HG03442 (cell line): ENCODE results near the gene KLC3.
"Not testable (repeated sequence)": the region's sequence is repeated elsewhere in the genome, so short reads cannot be mapped to it uniquely, and the experiment has no call there.

Experiments
- ATAC-seq: cut with Tn5 transposase; IDR thresholded peaks from one replicate; pipeline ENCODE4 v1.9.1; 2021; ENCODE audit warnings: mild to moderate bottlenecking, moderate library complexity; ENCODE audit not compliant: unreplicated experiment

Gene KLC3

DNA sequence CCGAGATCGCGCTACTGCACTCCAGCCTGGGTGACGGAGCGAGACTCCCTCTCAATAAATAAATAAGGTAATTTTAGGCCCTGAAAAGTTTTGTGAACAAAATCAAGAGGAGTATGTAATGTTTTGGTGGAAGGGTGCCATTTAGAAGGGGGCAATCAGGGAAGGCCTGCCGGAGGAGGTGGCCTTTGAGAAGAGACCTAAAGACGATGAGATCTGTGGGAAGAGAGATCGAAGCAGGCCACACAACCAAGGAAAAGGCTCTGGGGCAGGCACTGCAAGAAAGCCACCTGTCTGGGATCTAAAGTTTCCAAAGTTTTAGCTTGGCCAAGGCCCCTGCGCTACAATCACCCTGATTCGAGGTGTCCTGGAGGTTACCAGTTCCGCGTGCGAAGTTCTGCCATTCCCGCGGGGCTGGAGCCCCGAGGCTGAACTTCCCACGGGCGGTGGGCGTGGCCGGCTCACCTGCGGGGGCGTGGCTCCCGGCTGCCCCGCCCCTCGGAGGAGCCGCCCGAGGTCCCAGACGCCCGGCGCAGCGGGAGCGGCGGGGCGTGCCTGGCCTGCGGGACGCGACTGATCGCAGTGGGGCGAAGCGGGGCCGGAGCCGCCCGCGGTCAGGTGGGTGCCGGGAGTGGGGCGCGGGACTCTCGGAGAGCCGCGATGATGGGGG, at the start of gene KLC3:
Gene KLC3, plus strand, starts transcription at position 519 of the 667 bp plus-strand sequence. CDS start 4,792 bp downstream, outside the sequence.
- no peak for ATAC-seq

DNA sequence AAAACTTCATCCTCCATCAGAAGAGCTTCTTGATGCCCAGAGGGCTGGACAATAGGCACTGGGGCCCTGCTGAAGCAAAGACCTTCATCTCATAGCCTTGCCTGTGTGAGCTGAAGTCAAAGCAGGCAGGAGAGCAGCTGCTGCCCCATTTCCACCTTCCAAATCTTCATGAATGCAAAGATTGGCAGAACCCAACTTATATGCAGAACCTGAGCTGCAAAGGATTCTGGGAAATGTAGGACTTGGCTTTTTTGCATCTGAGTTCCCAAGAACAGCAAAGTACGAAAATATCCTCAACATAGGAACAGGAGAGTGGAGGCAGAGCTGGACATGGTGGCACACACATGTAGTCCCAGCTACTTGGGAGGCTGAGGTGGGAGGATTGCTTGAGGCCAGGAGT, 48.7 kb upstream of the KLC3 start:
- ATAC-seq: no peak

DNA sequence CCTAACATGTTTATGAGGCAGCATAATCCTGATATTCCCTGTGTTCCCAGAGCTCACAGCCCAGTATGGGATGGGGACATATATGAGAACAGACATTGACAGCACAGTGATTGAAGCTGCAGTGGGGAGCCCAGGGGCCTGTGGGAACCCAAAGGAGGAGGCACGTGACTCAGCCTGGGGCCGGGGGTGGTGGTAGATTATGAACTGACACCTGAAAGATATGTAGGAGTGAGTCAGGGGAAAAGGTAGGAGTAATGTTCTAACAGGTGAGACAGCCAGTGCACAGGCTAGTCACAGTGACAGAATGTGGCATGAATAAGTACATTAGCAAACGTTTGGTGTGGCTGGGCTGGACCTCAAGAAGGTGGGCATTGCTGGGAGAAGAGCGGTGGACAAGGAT, 46.9 kb upstream of the KLC3 start:
- no peak for ATAC-seq

DNA sequence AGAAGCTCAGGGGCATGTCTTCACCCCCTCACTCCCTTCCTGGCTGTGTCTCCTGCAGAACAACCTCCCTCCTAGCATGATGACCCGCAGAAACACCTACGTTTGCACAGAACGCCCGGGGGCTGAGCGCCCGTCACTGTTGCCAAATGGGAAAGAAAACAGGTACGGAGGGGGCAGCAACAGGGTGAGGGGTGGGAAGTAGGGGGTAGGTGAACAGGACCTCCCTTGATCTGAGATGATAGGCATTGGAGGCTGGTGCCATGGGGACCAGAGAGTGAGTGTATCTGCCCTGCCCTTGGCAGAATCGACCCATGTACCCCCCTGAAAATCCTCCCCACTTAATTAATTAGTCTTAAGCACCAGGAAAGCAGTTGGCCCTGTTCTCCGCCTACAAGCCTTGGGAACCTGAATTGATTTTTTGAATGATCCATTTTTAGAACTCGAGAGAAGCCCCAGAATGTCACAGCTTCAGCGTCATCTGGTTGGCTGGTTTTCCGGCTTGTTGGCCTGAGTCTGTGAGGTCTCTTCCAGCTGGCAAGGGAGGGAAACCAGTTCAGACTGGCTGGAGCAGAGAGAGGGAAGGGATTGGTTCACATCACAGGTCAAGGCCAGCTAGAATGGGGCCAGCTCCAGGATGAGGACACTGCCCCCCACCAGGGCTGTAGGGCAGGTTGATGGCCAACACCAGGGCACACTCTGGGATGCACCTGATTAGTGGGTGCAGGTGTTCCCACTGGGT, 46.1 kb upstream of the KLC3 start:
- no peak for ATAC-seq

DNA sequence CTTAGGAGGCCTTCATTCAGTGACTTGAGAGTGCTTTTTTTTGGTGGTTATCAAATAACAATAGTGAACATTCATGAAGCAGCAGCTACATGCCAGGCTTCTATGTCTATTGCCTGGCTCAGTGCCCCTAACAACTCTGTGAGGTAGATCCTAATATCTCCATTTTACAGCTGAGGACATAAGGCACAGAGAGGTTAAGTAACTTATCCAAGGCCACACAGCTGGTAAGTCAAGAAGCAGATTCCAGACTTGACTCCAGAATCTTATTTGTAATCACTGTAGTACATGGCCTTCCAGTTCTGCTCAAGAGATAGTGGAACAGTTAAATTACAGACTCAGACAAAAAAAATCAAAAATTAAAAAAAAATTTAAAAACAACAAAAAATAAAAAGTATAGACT, 44.7 kb upstream of the KLC3 start:
- ATAC-seq: no peak

DNA sequence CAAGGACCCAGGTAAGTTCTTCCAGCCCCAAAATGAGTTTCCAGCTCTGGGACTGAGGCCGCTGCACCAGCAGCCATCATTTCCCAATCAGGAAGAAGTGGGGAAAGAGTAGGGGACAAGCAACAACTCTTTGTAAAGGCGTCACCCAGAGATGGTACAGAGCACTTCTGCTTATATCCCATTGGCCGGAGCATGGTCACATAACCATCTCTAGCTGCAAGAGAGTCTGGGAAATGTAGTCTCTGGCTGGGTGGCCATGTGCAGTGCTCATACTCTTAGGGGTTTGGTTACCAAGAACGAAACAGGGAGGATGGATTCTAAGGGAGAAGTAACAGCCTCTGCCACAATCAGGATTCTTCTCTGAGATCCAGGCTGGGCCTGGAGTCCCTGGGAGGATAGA, 44.2 kb upstream of the KLC3 start:
- ATAC-seq: no peak

DNA sequence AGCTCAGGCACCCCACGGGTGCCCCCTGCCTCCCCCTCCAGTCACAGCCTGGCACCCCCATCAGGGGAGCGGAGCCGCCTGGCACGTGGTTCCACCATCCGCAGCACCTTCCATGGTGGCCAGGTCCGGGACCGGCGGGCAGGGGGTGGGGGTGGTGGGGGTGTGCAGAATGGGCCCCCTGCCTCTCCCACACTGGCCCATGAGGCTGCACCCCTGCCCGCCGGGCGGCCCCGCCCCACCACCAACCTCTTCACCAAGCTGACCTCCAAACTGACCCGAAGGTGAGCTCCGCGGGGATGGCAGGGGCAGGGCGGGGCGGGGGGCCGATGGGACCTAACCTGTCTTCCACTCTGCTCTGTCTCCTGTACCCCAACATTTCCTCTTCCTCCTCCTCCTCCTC, 42.9 kb upstream of the KLC3 start:
- no peak for ATAC-seq

DNA sequence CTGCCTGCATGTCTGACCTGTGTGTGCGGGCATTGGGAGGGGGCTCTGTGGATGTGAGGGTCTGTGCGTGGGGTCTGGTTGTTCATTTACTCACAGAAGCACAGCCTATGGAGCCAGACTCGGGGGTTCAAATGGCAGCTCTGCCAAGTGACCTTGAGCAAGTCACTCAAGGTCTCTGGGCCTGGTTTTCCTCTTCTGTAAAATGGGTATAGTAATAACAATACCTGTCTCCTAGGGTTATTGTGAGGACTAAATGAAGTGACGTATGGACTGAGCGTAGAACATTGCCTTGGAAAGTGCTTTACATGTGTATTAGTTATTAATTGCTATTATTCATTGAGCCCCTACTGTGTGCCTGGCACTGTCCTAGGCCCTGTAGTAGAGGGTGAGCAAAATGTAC, 42.3 kb upstream of the KLC3 start:
- ATAC-seq: no peak

DNA sequence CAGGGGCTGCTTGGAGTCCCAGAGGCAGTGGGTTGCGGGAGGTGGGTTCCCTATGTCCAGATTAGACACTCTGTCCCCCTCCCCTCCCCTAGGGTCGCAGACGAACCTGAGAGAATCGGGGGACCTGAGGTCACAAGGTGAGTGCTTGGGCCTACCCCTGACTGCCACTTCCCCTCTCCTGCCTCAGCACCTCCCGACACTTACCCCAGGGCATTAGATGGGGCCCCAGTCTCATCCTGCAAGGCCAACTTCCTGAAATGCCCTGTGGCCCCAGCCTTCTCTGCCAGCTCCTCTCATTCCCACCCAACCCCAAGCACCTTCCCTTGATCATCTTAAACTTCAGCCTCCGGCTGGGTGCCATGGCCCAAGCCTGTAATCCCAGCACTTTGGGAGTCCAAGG, 40.8 kb upstream of the KLC3 start:
- ATAC-seq: no peak

DNA sequence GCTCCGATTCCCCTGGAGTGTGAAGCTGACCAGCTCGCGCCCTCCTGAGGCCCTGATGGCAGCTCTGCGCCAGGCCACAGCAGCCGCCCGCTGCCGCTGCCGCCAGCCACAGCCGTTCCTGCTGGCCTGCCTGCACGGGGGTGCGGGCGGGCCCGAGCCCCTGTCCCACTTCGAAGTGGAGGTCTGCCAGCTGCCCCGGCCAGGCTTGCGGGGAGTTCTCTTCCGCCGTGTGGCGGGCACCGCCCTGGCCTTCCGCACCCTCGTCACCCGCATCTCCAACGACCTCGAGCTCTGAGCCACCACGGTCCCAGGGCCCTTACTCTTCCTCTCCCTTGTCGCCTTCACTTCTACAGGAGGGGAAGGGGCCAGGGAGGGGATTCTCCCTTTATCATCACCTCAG, 38.1 kb upstream of the KLC3 start:
- no peak for ATAC-seq

DNA sequence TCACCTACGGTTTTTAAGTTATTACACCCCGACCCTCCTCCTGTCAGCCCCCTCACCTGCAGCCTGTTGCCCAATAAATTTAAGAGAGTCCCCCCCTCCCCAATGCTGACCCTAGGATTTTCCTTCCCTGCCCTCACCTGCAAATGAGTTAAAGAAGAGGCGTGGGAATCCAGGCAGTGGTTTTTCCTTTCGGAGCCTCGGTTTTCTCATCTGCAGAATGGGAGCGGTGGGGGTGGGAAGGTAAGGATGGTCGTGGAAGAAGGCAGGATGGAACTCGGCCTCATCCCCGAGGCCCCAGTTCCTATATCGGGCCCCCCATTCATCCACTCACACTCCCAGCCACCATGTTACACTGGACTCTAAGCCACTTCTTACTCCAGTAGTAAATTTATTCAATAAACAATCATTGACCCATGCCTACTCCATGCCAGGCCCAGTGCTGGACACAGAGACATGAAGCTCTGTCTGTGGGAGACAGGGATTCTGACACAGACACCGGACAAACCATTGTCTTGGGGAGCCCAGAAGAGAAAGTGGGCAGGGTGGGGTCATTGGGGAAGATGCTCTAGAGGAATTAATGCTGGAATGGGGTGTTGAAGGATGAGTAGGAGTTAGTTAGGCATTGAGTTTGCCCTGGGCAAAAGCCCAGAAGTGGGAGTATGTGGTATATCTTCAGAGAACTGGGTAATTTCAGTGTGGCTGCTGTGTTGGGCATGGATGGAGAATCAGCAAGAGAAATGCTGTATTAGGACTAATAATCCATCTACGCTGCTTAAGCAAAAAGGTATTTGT, 37.1 kb upstream of the KLC3 start:
- ATAC-seq: no peak

DNA sequence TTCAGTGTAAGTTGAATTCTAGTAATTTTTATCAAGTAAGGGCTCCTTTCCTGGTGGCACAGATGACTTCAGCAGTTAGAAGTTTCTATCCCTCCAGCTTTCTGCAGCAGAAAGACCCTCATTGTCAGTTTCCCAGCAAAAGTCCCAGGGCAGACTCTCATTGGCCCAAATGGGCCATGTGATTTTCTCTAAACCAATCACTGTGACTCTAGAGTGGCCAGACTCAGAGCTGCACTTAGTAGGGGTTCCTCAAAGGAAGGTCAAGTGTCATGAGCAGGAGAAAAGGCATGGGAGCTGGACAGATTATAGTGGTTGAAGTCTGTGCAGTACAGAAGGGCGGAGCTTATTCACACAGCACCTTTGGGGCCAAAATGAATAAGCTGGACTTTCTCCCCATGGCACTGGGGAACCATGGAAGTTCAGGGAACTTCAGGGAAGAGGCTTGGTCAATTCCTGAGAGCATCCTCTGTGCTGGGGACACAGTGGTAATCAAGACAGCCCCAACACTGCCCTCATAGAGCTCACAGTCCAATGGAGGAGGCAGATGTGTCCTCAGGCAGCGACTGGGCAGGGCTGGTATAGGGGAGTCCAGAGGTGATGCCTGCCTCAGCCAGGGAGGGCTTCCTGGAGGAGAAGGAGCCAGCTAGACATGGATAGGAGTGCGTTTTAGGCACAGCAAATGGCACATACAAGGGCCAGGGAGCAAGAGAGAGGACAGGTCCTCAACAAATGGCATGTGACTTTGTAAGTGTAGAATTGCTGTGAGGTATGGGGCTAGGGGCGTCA, 36.2 kb upstream of the KLC3 start:
- ATAC-seq: no peak

DNA sequence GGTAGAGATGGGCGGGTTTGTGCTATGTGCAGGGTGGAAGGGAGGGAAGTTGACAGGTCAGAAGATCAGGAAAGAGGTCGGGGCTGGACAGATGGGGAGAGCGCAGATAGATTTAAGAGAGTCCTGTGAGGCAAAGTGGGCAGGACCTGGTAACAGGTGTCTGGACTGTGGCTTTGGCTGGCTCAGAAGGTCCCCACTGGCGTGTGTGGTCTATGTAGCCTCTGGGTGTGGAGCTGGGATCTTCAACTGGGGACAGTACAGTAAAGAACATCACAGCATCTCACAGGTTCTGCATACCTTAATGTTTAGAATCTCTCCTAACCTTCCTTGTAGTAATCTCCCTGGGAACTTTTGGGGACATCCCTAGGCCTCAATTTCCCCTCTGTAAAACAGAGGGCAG, 35.5 kb upstream of the KLC3 start:
- ATAC-seq: no peak

DNA sequence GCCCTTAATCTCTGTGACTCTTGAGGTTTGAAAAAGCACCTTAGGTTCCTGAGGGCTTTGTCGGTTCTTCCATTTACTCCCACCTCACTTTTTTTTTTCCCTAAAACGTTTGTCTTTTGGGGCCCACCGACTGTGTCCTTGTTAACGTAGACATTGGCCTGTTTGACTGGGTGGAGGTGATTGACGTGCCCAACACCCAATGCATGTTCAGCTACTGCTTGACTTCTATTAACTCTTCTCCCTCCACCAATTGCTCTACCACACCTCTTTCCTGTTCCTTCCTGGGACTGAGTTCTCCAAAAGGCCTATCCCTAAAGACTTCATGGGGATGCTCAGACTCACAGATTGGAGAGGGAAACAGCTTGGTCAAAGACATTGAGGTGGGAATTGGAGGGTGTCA, 35.1 kb upstream of the KLC3 start:
- ATAC-seq: no peak

DNA sequence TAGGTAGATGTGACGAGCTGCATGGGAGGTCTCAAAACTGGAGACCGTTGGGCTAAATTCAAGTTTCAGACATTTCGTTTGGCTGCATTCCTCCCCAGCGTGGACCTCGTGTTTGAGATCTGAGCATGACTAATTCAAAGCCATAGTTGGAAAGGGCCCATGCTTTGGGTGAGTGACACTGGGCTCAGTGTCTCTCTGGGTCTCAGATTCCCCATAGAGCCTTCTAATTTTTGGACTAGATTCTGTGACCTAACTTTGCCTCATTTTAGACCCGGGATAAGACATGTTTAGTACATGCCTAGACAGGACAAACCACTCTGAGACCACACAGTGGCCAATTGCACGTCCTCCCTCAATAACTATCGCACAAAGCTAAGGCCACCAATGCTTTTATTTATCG, 34.5 kb upstream of the KLC3 start:
- no peak for ATAC-seq

DNA sequence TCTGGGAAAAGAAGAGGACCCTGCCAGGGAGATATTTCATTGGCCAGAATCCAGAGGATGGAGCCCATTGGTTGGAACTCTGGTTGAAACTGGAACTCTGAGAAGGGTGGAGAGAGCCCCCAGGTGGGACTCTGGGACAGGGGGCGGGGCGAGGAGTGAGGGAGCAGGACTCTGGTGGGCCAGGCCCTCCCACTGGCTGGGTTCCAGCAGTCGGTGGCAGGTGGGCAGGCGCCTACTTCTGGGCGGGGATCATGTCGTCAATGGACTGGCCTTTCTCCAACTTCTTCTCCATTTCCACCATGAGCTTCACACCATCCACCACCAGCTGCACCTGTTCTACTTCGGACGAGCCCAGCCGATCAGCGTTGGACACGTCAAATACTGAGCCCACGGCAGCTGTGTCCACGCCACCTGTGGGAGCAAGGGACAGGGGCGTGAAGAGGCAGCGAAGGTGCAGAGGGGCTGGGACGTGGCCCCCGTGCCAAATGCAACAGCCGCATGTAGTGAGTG, 34.0 kb upstream of the KLC3 start:
- ATAC-seq: no peak

DNA sequence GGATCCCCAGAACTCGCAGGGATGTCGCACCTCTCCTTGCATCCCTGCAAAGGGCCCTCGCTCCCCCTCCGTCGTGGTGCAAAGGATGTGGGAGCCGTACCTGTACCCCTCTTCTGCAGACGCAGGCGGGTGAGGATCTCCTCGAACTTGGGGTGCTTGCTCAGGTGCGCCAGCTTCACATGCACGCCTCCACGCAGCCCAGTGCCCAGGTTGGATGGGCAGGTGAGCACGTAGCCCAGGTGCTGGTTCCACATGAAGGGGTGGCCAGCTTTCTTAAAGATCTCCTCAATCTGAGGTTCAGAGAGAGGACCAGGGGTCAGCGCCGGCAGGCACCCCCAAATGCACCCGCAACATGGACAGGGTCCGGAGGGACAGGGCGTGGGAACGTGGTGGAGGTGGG, 33.2 kb upstream of the KLC3 start:
- no peak for ATAC-seq

DNA sequence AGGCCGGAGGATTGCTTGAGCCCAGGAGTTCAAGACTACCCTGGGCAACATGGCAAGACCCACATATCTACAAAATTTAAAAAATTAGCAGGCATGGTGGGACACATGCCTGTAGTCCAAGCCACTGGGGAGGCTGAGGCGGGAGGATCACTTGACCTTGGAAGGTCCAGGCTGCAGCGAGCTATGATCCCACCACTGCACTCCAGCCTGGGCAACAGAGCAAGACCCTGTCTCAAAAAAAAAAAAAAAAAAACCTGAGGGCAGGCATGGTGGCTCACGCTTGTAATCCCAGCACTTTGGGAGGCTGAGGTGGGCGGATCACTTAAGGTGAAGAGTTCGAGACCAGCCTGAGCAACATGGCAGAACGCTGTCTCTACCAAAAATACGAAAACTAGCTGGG, 31.2 kb upstream of the KLC3 start:
- ATAC-seq: not testable (repeated sequence)

DNA sequence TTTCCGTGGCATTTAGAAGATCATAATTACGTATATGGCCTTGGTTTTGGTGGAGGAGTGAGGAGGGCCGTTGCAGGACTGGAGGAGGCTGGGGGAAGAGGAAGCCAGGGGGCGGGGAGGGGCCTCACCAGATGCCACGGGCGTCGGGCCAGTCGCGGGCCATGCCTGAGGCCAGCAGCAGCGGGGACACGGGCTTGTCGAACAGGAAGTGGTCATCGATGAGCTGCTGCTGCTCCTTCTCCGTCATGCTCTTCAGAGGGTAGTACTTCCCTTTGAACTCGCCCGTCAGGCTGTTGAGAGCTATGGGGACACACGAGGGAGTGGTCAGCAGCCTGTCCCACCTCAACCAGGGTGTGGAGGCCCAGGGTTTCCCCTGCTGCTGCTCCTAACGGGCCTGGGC, 28.9 kb upstream of the KLC3 start:
- no peak for ATAC-seq

DNA sequence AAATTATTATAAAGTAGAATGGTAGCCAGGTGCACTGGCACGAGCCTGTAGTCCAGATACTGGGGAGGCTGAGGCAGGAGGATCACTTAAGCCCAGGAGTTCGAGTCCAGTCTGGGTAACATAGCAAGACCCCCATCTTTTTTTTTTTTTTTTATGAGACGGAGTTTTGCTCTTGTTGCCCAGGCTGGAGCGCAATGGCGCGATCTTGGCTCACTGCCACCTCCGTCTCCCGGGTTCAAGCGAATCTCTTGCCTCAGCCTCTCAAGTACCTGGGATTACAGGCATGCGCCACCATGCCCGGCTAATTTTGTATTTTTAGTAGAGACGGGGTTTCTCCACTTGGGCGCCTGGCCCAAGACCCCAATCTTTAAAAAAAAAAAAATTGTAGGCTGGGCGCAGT, 28.3 kb upstream of the KLC3 start:
- ATAC-seq: not testable (repeated sequence)

DNA sequence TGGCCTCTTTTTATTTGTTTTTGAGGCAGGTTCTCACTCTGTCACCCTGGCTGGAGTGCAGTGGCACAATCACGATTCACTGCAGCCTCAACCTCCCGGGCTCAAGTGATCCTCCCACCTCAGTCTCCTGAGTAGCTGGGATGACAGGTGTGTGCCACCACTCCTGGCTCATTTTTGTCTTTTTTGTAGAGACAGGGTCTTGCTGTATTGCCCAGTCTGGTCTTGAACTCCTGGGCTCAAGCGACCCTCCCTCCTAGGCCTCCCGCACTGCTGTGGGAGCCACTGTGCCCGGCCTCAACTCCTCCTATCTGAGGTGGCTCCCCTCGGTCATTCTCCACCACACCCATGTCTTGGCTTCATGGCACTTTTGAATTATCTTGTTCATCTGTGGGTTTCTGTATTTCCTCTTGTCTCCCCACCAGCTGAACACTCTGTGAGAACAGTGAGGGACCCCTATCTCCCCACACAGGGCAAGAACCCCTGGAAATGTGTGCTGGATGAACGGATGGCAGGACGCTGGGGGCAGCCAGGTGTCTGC, 25.8 kb upstream of the KLC3 start:
- ATAC-seq: no peak
